HepG2 (cell line): ENCODE measurements around the gene BIVM. TPM values are rescaled to one million over a fixed set of nuclear protein-coding genes. Genes with fewer than 3 reads are reported as not detected.

ENCODE experiments used
- ATF7-NPFF ChIP-seq: sonication (generic); formaldehyde crosslinking; IDR thresholded peaks from 2 replicates; pipeline ENCODE4 v1.8.1; 2023; ENCODE audit warnings: mild to moderate bottlenecking, low read depth, missing genetic modification reagents, moderate library complexity
- GATAD1 ChIP-seq: IDR thresholded peaks from 2 replicates; pipeline ENCODE4 v1.6.1; 2016; ENCODE audit warnings: missing genetic modification reagents, missing compliant biosample characterization
- HDAC2 ChIP-seq: sonication (generic); formaldehyde crosslinking; IDR thresholded peaks from 2 replicates; pipeline ENCODE4 v1.4.0; 2020; ENCODE audit warnings: missing genetic modification reagents
- LBX2 ChIP-seq: sonication (generic); formaldehyde crosslinking; IDR thresholded peaks from 2 replicates; pipeline ENCODE4 v1.5.0; 2020; ENCODE audit warnings: missing genetic modification reagents, mild to moderate bottlenecking, borderline replicate concordance
- MAFF ChIP-seq: IDR thresholded peaks from 2 replicates; pipeline ENCODE4 v1.6.1; 2011; ENCODE audit warnings: low read depth, low read length, improper control_type of control experiment
- MXD1 ChIP-seq: sonication (generic); formaldehyde crosslinking; IDR thresholded peaks from 2 replicates; pipeline ENCODE4 v1.4.0; 2020; ENCODE audit warnings: mild to moderate bottlenecking, missing genetic modification reagents
- SETDB1 ChIP-seq: sonication (generic); formaldehyde crosslinking; IDR thresholded peaks from 2 replicates; pipeline ENCODE4 v1.5.1; 2020; ENCODE audit warnings: missing genetic modification reagents, mild to moderate bottlenecking, borderline replicate concordance
- ZNF160 ChIP-seq: sonication (generic); formaldehyde crosslinking; IDR thresholded peaks from 2 replicates; pipeline ENCODE4 v1.8.0; 2022; ENCODE audit warnings: mild to moderate bottlenecking, inconsistent platforms, missing genetic modification reagents
- ZNF263 ChIP-seq: sonication (generic); formaldehyde crosslinking; IDR thresholded peaks from 2 replicates; pipeline ENCODE4 v1.4.0; 2020; ENCODE audit warnings: missing genetic modification reagents
- ZNF407 ChIP-seq: sonication (generic); formaldehyde crosslinking; IDR thresholded peaks from one replicate; pipeline ENCODE4 v1.5.1; 2020; ENCODE audit warnings: mild to moderate bottlenecking, missing genetic modification reagents; ENCODE audit errors: not compliant biosample characterization
- ZNF564 ChIP-seq: sonication (generic); formaldehyde crosslinking; IDR thresholded peaks from 2 replicates; pipeline ENCODE4 v1.8.1; 2023; ENCODE audit warnings: mild to moderate bottlenecking, missing genetic modification reagents
- ZNF597 ChIP-seq: sonication (generic); formaldehyde crosslinking; IDR thresholded peaks from 2 replicates; pipeline ENCODE4 v1.5.0; 2020; ENCODE audit warnings: missing genetic modification reagents
- ZNF704 ChIP-seq: sonication (generic); formaldehyde crosslinking; IDR thresholded peaks from 2 replicates; pipeline ENCODE4 v1.8.1; 2023; ENCODE audit warnings: mild to moderate bottlenecking, inconsistent platforms, moderate library complexity, missing genetic modification reagents, borderline replicate concordance
- ZNF737 ChIP-seq: sonication (generic); formaldehyde crosslinking; IDR thresholded peaks from 2 replicates; pipeline ENCODE4 v1.5.0; 2020; ENCODE audit warnings: missing genetic modification reagents, mild to moderate bottlenecking, borderline replicate concordance
- ZNF768 ChIP-seq: sonication (generic); formaldehyde crosslinking; IDR thresholded peaks from 2 replicates; pipeline ENCODE4 v1.4.0; 2020; ENCODE audit warnings: missing genetic modification reagents
- ZNF878 ChIP-seq: sonication (generic); formaldehyde crosslinking; IDR thresholded peaks from 2 replicates; pipeline ENCODE4 v1.8.1; 2023; ENCODE audit warnings: mild to moderate bottlenecking, missing genetic modification reagents, moderate library complexity
- polyA plus RNA-seq, 8 experiments: library from polyadenylated mRNA; depleted of rRNA in 3 of 8; stranded (reverse) in 7 of 8; unstranded in 1 of 8; fragments of >200 nt; fragmentation: Illumina TruSeq in 4 of 8; extraction: Trizol in 4 of 8; gene quantifications; 2 replicates each; pipeline versions ENCODE4 v1.2.1 to v1.2.3, GENCODE V29; 2011 to 2016; ENCODE audit warnings: low read depth in 4 of 8, missing spikeins in 1 of 8, mixed read lengths in 1 of 8; ENCODE audit not compliant: insufficient read depth in 1 of 8
- total RNA-seq, 5 experiments: library from RNA; depleted of rRNA; stranded (reverse); fragments of >200 nt; fragmentation: Illumina TruSeq; extraction: Trizol; gene quantifications; 2 replicates each; pipeline ENCODE4 v1.2.3, GENCODE V29; 2016; ENCODE audit warnings: low read depth in 1 of 5

Gene BIVM
- total and polyA plus RNA-seq, 2 of the 13 experiments (the other 11 are each of a cell fraction or from before 2014, with no cell fraction given), result 10.4 to 15.8 TPM

- TF ChIP-seq HDAC2 (CRISPR knock-in tag) (peak; percentile 43; the same call in 1 of the 2 replicates), ZNF737 (CRISPR knock-in tag) (no peak), MXD1 (CRISPR knock-in tag) (peak; percentile 39; the same call in 1 of the 2 replicates), MAFF (no peak), ZNF160 (CRISPR knock-in tag) (peak; percentile 43; the same call in 1 of the 2 replicates), LBX2 (CRISPR knock-in tag) (no peak), ZNF878 (peak; percentile 63; the same call in 1 of the 2 replicates), ZNF768 (CRISPR knock-in tag) (peak; percentile 48), ZNF564 (peak; percentile 74; the same call in 1 of the 2 replicates), SETDB1 (no peak), ZNF704 (CRISPR knock-in tag) (peak; percentile 82; the same call in 1 of the 2 replicates), ZNF597 (CRISPR knock-in tag) (no peak), ATF7-NPFF (peak; percentile 35; the same call in 1 of the 2 replicates), GATAD1 (CRISPR knock-in tag) (peak; percentile 75), ZNF407 (peak; percentile 65), ZNF263 (peak; percentile 48; the same call in 1 of the 2 replicates)
Measured at GRCh38 chr13:102800145-102801041, 1.5 kb downstream of the BIVM start (continued).
